GM12801 (cell line): ENCODE results near the gene LRP8.

Source experiments
- TF ChIP-seq, protein P1 (sequence below): IDR thresholded peaks from one replicate; pipeline ENCODE4 v1.5.1; 2011; ENCODE audit warnings: control low read depth; ENCODE audit not compliant: insufficient read length; ENCODE audit errors: extremely low read depth

LRP8 gene

DNA sequence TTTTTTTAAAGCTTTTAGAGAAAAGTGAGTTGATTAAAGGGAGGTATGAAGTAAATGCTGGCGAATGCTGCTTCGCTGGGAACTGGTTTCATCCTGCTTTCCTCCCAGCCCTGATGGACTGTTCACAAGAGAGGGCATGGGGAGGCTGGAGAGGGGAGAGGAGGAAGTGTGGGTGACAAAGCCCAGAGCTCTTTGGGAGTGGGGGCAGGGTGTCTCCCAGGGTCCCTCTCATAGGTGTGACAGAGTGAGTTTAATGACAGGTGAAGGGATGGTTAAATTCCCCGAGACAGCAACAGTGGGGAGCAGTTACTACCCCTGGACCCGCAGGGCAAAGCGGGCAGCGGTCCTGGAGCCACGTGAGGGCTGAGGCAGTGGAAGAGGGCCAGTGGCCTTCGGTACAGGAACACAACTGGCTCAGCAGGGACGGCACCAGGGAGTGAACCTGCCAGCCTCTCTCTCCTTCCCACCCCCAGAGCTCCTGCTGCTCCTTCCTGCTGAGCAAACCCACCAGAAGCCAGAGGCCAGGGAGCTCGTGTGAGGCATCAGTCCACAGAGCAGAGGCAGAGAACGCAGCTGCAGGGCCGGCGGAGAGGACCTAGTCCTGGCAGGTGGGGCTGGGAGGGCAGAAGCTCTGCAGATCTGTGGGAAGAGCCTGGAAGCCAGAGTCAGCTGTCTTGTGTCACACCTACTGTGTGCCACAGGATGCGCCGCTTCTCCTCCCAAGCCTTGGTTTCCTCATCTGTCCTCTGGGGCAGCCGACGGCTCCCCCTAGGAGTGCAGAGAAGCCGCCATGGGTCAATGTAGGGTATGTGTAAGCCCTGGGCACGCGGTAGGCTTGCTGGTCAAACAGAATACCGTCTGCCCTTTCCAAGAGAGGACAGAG is 20.9 kb upstream of the LRP8 start:
- TF ChIP-seq, protein P1, sequence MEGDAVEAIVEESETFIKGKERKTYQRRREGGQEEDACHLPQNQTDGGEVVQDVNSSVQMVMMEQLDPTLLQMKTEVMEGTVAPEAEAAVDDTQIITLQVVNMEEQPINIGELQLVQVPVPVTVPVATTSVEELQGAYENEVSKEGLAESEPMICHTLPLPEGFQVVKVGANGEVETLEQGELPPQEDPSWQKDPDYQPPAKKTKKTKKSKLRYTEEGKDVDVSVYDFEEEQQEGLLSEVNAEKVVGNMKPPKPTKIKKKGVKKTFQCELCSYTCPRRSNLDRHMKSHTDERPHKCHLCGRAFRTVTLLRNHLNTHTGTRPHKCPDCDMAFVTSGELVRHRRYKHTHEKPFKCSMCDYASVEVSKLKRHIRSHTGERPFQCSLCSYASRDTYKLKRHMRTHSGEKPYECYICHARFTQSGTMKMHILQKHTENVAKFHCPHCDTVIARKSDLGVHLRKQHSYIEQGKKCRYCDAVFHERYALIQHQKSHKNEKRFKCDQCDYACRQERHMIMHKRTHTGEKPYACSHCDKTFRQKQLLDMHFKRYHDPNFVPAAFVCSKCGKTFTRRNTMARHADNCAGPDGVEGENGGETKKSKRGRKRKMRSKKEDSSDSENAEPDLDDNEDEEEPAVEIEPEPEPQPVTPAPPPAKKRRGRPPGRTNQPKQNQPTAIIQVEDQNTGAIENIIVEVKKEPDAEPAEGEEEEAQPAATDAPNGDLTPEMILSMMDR, result no peak

DNA sequence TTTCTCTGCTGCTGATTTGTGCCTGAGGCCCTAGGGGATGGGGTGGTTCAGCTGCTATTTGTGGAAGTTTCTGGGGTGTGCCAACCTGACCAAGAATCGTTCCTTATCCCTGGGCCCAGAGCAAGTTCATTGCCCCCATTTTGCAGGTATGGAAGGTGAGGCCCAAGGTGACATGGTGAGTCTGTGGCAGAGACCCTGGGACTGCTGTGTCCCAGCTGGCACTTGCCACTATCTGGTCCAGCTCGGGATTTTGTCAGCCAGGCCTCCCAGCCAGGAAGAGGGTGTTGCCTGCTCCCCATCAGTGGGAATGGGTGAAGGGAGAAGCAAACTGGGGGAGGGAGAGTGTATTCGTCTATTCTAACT is 18.9 kb upstream of the LRP8 start:
- TF ChIP-seq, protein P1, result no peak

DNA sequence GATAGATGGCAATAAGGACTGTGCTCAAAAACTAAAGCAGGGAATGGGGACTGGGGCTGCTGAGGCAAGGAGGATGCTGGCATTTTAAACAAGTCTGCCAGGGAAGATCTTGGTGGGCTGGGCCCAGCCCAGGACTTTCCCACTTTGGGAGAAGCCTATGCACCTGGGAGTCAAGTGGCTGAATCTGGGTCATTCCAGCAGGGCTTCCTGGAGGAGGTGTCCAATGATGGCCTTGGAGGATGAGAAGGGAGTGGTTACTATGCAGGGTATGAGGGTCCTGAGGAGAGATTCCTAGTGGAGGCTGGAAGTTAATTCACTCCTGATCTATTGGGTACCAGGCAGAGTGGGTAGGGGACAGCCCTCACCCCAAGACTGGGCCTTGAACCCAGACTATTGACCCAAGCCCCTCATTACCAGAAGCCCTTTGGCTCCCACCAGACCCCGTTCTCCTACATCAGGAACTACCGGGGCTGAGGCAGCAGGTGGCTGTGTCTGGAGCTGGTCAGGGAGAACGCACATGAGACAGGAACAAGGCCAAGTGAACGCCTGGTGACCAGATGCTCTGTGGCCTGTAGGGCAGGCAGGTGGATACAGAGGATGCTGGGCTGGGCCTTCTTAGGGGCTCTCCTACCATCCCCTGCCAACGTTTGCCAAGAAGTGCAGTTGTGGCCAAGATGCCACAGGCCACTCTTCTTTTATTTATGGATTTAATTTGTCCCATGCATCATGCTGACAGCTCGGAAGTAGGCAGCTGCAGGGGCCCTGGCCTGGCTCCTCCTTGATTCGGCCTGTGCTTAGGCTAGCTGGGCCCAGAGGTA is 18.3 kb upstream of the LRP8 start:
- TF ChIP-seq, protein P1, result no peak

DNA sequence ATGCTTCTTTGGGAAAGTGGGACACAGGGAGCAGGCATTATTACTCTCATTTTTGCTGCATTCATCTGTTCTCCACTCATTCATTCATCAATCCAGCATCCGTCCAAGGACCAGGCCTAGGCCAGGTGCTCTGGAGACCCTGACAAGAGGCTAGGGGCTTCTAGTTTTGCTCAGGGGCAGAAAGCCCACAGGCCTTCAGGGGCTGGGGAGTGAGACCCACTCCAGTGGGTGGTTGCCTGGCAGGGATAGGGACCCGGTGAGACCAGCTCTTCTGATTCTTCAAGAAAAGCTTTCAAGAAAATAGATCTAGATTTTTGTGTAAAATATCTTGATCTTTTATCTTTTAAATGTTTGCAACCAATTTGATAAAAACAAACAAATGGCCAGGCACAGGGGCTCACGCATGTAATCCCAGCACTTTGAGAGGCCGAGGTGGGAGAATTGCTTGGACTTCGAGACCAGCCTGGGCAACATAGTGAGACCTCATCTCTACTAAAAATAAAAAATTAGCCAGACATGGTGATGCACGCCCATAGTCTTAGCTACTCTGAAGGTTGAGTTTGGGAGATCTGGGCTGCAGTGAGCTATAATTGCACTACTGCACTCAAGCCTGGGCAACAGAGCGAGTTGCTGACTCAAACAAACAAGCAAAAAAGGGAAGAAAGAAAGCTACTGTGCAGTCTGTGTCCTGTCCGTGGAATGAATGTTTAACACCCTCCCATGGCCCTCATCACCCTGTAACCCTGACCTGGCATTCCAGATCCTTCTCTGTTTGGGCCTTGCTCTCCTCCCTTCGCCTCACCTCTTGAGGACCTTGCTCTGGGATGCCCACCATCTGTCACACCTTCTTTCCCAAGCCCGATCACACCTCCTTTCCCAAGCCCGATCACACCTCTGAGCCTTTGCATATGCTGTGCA is 17.3 kb upstream of the LRP8 start:
- TF ChIP-seq, protein P1, result no peak

DNA sequence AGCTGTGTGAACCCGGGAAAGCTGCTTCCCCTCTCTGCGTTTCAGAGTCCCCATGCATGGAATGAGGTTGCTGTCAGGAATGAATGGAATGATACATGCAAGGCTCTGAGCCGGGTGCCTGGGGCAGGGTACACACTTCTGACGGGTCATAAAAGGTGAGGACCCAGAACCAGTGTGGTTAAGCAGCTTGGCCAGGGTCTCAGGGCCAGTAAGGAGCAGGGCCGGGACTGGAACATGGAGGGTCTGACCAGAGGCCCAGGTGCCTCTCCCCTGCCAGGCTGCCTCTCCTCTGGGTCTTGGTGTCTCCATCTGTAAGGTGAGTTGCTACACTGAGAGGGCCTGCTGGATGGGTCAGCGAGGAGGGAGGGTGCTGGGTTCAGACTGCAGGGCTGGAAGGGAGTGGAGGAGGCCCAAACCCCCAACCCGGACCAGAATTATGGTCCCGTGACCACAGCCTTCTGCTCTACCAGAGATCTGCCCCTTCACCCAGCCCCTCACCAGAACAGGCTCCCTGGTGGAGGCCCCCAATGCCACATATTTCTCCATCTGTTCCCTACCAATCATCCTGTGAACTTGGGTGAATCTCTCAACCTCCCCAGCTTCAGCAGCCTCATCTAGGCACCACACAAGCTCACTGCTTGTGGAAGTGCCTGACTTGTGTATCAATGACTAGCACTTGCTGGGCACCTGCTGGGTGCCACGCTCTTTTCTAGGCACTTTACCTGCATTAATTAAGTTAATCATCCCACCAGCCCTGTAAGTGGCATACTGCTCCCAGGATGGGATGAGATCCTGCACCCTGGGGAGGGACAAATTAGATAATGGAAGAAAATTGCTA is 16.2 kb upstream of the LRP8 start:
- TF ChIP-seq, protein P1, result no peak

DNA sequence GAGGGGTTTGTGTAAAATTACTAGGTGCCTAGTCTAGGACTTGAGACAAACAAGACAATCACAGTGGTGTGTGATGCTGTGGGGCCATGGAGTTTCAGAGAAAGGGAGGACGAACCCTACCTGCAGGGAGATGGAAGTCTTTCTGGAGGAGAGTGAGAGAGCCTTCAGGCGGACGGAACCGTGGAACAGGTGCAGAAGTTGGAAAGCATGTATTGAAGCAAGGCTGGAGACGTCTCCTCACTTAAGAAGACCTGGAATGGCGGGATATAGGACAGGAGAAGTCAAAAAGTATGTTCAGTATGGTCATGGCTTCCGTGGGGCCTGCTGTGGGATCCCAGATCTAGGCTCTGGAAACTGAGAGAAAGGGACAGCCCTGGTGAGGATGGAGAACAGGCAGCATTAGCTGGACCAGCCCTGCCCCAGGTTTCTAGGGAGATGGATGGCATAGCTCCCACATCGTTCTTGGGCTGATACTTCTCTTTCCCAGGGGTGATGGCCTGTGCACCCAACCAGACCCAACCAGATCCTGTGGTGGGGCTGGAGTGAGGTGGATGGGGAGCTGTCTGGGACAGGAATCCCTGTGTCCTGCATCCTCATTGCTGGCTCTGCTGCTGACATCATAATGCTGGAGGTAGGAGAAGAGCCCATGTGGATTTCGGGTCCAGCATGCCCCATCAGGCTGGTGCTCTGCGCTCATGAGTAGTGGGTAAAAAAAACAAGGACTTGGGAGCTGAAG is 15.0 kb upstream of the LRP8 start:
- TF ChIP-seq, protein P1, result no peak
